PC-9 (cell line): ENCODE measurements around the gene CLHC1. TPM values are rescaled to one million over a fixed set of nuclear protein-coding genes. Genes with fewer than 3 reads are reported as not detected.

Experiments
- BruUV-seq: library from RNA; stranded (reverse); fragments of 400-500 nt; replicated peaks from 2 replicates; lab custom pipeline; 2021; lab: Mats Ljungman, UMichigan
- CTCF ChIA-PET: fragments of 300-600 bp; sonication (Branson Sonifier 250); formaldehyde crosslinking; loops from one replicate; lab custom pipeline; 2022; ENCODE audit warnings: antibody characterized with exemption; lab: Charles Lee
- POLR2A ChIA-PET: fragments of 300-600 bp; sonication (Branson Sonifier 250); formaldehyde crosslinking; loops from one replicate; lab custom pipeline; 2022; ENCODE audit warnings: antibody characterized with exemption; ENCODE audit not compliant: unreplicated experiment; lab: Charles Lee
- DNase-seq, 2 experiments: peaks; one replicate each; pipeline versions ENCODE4 v3.0.0 to v3.0.0-alpha.2; 2015 to 2022; ENCODE audit warnings: mixed read lengths in 1 of 2
- H2AFZ ChIP-seq: fragments of 200-600 bp; sonication (generic); 2 replicates; pipeline ENCODE4 v1.8.1; 2017; ENCODE audit warnings: antibody characterized with exemption
- H3F3A ChIP-seq: fragments of 200-600 bp; sonication (generic); 2 replicates; pipeline ENCODE4 v1.8.1; 2017; ENCODE audit warnings: antibody characterized with exemption, mild to moderate bottlenecking, low read depth; ENCODE audit not compliant: insufficient read depth
- H3K27ac ChIP-seq: fragments of 200-600 bp; sonication (generic); 2 replicates; pipeline ENCODE4 v1.6.1; 2016; ENCODE audit warnings: mixed run types
- H3K27me3 ChIP-seq: fragments of 200-600 bp; sonication (generic); 2 replicates; pipeline ENCODE4 v1.6.1; 2016; ENCODE audit warnings: low read depth, mixed run types; ENCODE audit not compliant: insufficient read depth
- H3K36me3 ChIP-seq: fragments of 200-600 bp; sonication (generic); 2 replicates; pipeline ENCODE4 v1.6.1; 2016; ENCODE audit warnings: low read depth, mixed run types
- H3K4me1 ChIP-seq: fragments of 200-600 bp; sonication (generic); replicated peaks from 2 replicates; pipeline ENCODE4 v1.6.1; 2016; ENCODE audit warnings: mixed run types; ENCODE audit not compliant: insufficient read depth
- H3K4me2 ChIP-seq: fragments of 200-600 bp; sonication (generic); 2 replicates; pipeline ENCODE4 v1.6.1; 2017; ENCODE audit warnings: mixed run types
- H3K4me3 ChIP-seq: fragments of 200-600 bp; sonication (generic); 2 replicates; pipeline ENCODE4 v1.6.1; 2016; ENCODE audit warnings: mixed run types
- H3K79me2 ChIP-seq: fragments of 200-600 bp; sonication (generic); 2 replicates; pipeline ENCODE4 v1.6.1; 2017; ENCODE audit warnings: low read depth, mixed run types
- H3K9me2 ChIP-seq: fragments of 200-600 bp; sonication (generic); 2 replicates; pipeline ENCODE4 v1.8.1; 2017; ENCODE audit warnings: mild to moderate bottlenecking; ENCODE audit not compliant: insufficient read depth
- H3K9me3 ChIP-seq: fragments of 200-600 bp; sonication (generic); 2 replicates; pipeline ENCODE4 v1.8.1; 2016; ENCODE audit warnings: low read depth; ENCODE audit not compliant: insufficient read depth
- H4K20me1 ChIP-seq: fragments of 200-600 bp; sonication (generic); 2 replicates; pipeline ENCODE4 v1.8.1; 2017; ENCODE audit not compliant: insufficient read depth
- CTCF ChIP-seq: fragments of 200-600 bp; sonication (generic); conservative IDR thresholded peaks from 2 replicates; pipeline ENCODE4 v1.6.1; 2017; ENCODE audit warnings: mixed run types, antibody characterized with exemption, mild to moderate bottlenecking, moderate library complexity
- EZH2 ChIP-seq: fragments of 200-600 bp; sonication (generic); IDR thresholded peaks from 2 replicates; pipeline ENCODE4 v1.8.0; 2017; ENCODE audit warnings: antibody characterized with exemption, low read depth
- intact Hi-C: fragments of 100-400 bp; cut with micrococcal nuclease; formaldehyde crosslinking; loops from one replicate; pipeline ENCODE4 v1.10.0; 2022; ENCODE audit not compliant: unreplicated experiment
- total RNA-seq: library from RNA; stranded (reverse); gene quantifications from 2 replicates; pipeline ENCODE4 v1.2.3, GENCODE V29; 2021

The CLHC1 gene
- total RNA-seq, 1 experiment from 2014 or later, result 27.1 TPM

- TF ChIP-seq EZH2, result no peak
- TF ChIP-seq CTCF, result no peak
Observed at GRCh38 chr2:55236992-55237543, 5.0 kb upstream of the CLHC1 start.

GRCh38 chr2:55235724-55236538, 3.8 kb upstream of the CLHC1 start:
- no peaks in the 10 kb centered on the region for H3K9me2 ChIP-seq
- peaks cover 20% of the 10 kb centered on the region for H3K4me1 ChIP-seq
- peak overlapping the region; percentile 83; the same call in 1 of the 2 replicates for H3K27ac ChIP-seq
- H3K4me3 ChIP-seq, result no peak overlapping the region
- intact Hi-C loops, result no loop called here
- peaks cover 46% of the 10 kb centered on the region for H3K36me3 ChIP-seq
- H3K9me3 ChIP-seq, result no peaks in the 10 kb centered on the region
- H3K27me3 ChIP-seq, result no peaks in the 10 kb centered on the region
- DNase-seq, result no peak
- peaks cover 83% of the 10 kb centered on the region for H3F3A ChIP-seq
- peaks cover 43% of the 10 kb centered on the region for H3K79me2 ChIP-seq
- no peak overlapping the region for H2AFZ ChIP-seq
- peaks cover 40% of the 10 kb centered on the region for H4K20me1 ChIP-seq
- H3K4me2 ChIP-seq, result peak overlapping the region; percentile 99
- POLR2A ChIA-PET, result interaction anchor here (0.5 to 0.7 kb wide), 2 partner anchors 69 to 614 kb away, joined by 3 to 8 read pairs; no protein-coding TSS in a partner anchor
- CTCF ChIA-PET, result no interaction called here
- BruUV-seq, result no TSS peak
- no peak for TF ChIP-seq CTCF
- TF ChIP-seq EZH2, result no peak

More at GRCh38 chr2:55236992-55237543, 5.0 kb upstream of the CLHC1 start:
- Histone ChIP-seq H3K27ac (peak overlapping the region; percentile 4), H3K79me2 (peaks cover 36% of the 10 kb centered on the region), H3K27me3 (no peaks in the 10 kb centered on the region), H3K4me2 (no peak overlapping the region), H3K9me3 (no peaks in the 10 kb centered on the region), H3K4me3 (no peak overlapping the region), H3K36me3 (peaks cover 46% of the 10 kb centered on the region), H3F3A (peaks cover 80% of the 10 kb centered on the region), H3K9me2 (no peaks in the 10 kb centered on the region), H3K4me1 (peaks cover 19% of the 10 kb centered on the region), H2AFZ (no peak overlapping the region), H4K20me1 (peaks cover 40% of the 10 kb centered on the region)
- CTCF ChIA-PET, result interaction anchor here (0.7 kb wide), 1 partner anchor 33 kb away, joined by 5 read pairs; no protein-coding TSS in a partner anchor
- no peak for DNase-seq
- POLR2A ChIA-PET, result interaction anchor here (0.6 kb wide), 1 partner anchor 127 kb away, joined by 3 read pairs; no protein-coding TSS in a partner anchor
- intact Hi-C loops, result no loop called here
- no TSS peak for BruUV-seq

- ChIA-PET CTCF (no interaction called here), POLR2A (no interaction called here)
- Histone ChIP-seq H3K27ac (peak overlapping the region; percentile 83), H3K4me3 (peak overlapping the region; percentile 97), H3F3A (peaks cover 67% of the 10 kb centered on the region), H4K20me1 (peaks cover 40% of the 10 kb centered on the region), H3K27me3 (no peaks in the 10 kb centered on the region), H3K36me3 (peaks cover 52% of the 10 kb centered on the region), H3K79me2 (peaks cover 64% of the 10 kb centered on the region), H2AFZ (no peak overlapping the region), H3K4me1 (peaks cover 29% of the 10 kb centered on the region), H3K9me2 (no peaks in the 10 kb centered on the region), H3K4me2 (peak overlapping the region; percentile 99), H3K9me3 (no peaks in the 10 kb centered on the region)
- no peak for DNase-seq
- BruUV-seq, result no TSS peak
- intact Hi-C loops, result loop anchor here (2.0 to 5.0 kb wide), 3 partner anchors 216 to 561 kb away; partner anchors contain the start of gene EML6
- TF ChIP-seq CTCF (no peak), EZH2 (no peak)
Observed at GRCh38 chr2:55233658-55233940, 1.5 kb upstream of the CLHC1 start.
